ENCODE results near the gene TMEM185B. TPM values are rescaled to one million over a fixed set of nuclear protein-coding genes. Genes with fewer than 3 reads are reported as not detected.

The TMEM185B gene
- total RNA-seq, 4 donors from 2014 or later = 35.9 to 47.9 (median 44.6) TPM

DNA sequence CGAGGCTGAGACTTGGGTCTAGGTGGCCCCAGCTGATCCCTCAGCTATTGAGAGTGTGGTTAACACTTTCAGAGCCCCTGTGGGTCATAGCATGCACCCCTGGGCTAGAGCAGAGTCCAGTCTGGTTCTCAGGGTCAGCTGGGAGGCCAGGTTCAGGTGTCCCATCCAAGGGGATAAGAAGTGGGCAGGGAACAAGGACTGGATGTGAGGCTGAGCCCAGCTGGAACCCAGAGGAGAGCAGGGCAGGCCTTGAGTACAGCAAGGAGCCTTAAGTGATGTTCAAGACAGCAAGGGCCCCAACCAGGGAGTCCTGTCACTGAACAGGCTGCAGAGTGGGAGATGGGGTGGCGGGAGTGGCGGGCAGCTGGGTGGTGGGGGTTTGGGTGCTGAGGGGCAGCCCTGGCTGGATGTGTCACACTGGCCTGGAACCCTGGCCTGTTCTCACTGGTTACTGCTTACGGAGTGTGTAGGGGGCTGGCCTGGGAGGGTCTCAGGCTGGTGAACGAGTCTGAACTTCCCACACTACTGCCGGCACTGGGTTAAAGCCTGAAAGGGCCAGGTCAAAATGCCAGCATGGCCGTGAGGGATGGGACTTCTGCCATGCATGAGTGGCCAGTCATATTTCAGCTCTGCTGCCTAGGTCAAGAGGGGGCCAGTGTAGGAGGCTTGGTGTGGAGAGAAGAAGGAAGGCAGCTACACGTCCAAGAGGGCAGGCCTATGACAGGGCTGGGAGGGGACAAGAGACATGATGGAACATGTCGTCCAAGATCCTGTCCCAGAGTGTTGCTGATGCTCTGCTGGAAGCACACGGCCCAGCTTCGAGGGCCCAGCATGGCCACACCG lies 13.6 kb downstream of the TMEM185B start:
- intact Hi-C loops (cut with DNase I) = no loop called here
- 79 to 88% methylated on average over 12 of the region's 12 CpGs for WGBS, 2 donors
- TF ChIP-seq, protein P1, sequence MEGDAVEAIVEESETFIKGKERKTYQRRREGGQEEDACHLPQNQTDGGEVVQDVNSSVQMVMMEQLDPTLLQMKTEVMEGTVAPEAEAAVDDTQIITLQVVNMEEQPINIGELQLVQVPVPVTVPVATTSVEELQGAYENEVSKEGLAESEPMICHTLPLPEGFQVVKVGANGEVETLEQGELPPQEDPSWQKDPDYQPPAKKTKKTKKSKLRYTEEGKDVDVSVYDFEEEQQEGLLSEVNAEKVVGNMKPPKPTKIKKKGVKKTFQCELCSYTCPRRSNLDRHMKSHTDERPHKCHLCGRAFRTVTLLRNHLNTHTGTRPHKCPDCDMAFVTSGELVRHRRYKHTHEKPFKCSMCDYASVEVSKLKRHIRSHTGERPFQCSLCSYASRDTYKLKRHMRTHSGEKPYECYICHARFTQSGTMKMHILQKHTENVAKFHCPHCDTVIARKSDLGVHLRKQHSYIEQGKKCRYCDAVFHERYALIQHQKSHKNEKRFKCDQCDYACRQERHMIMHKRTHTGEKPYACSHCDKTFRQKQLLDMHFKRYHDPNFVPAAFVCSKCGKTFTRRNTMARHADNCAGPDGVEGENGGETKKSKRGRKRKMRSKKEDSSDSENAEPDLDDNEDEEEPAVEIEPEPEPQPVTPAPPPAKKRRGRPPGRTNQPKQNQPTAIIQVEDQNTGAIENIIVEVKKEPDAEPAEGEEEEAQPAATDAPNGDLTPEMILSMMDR (IDR thresholded peaks at IDR 0.05) = no peak
- no peak for TF ChIP-seq POLR2A (IDR thresholded peaks at IDR 0.05)
- Histone ChIP-seq H3K36me3 (no peaks in the 10 kb centered on the region), H3K9me3 (no peaks in the 10 kb centered on the region), H3K4me1 (no peaks in the 10 kb centered on the region), H3K27ac (no peak overlapping the region), H3K4me3 (replicated peaks in 1 of 3) (no peak overlapping the region), H3K27me3 (no peaks in the 10 kb centered on the region)
- no peak for DNase-seq

DNA sequence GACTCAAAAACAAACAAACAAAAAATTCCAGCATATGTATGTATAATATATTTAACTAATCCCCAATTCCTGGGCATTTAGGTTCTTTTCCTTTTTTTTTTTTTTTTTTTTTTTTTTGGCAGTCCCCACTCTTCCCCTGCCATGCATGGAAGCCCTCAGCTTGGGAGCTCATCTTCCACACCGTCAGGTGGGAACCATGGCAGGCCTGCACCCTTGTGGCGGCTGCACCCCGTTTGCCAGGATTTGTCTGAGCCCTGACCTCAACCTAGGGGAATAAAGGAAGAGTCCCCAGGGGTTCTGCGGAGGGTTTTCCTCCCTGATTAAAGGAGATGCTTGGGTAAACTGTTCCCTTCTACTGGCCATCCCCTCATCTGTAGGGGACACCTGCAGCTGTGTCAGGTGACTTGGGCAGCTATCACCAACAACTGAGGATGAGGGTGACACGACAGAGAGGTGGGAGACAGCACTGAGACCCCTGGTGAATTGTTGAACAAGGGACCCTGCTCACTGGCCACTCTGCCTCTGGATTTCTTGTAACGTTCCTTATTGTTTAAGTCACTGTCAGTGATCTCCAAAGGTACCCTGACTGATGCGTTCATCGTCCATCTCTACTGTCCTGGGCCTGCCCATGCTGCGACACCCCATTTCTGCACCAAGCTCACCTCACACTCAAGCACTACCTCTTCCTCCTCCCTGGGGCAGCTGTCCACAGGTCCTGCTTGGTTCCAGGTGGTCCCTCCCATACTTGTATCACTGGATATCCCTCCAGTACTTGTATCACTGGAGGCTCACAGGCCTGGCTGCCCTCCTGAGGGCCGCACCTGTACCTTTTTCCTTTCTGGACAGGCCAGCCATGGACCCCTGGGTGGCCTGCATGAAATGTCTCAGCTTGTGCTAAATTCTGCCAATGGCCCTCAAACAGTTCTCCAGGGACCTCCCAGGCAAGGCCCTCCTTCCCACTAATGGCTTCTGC lies 14.5 kb downstream of the TMEM185B start:
- Histone ChIP-seq H3K36me3 (no peaks in the 10 kb centered on the region), H3K4me1 (peaks cover 4 to 10% of the 10 kb centered on the region in 2 donors), H3K9me3 (no peaks in the 10 kb centered on the region), H3K27ac (no peak overlapping the region), H3K4me3 (replicated peaks in 1 of 3) (no peak overlapping the region), H3K27me3 (no peaks in the 10 kb centered on the region)
- 91 to 96% methylated on average over 9 to 10 of the region's 10 CpGs for WGBS, 2 donors
- TF ChIP-seq, protein P1 (IDR thresholded peaks at IDR 0.05) = no peak
- no peak for TF ChIP-seq POLR2A (IDR thresholded peaks at IDR 0.05)
- intact Hi-C loops (cut with DNase I) = no loop called here
- DNase-seq = no peak

DNA sequence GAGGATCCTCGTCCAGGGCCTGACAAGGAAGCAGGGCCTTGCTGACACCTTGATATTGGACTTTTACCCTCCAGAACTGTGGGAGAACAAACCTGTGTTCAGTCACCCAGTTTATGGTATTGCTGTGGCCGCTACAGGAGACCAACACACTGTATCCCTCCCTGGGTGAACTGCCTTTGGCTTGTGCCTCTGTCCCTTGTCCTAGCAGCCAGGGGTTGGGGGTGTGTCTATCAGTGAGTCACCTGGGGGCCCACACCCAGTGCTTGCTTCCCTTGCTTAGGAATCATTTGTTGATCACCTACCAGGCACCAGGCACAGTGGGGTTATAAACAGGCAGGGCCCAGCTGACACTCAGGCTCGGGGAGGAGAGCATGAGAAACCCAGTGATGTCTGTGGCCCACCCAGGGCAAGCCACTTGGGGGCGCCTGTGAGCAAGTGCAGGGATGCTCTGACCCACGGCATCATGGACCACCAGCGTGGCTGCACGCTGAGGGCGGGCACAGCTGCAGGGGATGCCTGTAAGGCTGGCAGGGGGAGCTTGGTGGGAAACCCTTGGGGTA lies 17.1 kb downstream of the TMEM185B start:
- intact Hi-C loops (cut with DNase I) = no loop called here

DNA sequence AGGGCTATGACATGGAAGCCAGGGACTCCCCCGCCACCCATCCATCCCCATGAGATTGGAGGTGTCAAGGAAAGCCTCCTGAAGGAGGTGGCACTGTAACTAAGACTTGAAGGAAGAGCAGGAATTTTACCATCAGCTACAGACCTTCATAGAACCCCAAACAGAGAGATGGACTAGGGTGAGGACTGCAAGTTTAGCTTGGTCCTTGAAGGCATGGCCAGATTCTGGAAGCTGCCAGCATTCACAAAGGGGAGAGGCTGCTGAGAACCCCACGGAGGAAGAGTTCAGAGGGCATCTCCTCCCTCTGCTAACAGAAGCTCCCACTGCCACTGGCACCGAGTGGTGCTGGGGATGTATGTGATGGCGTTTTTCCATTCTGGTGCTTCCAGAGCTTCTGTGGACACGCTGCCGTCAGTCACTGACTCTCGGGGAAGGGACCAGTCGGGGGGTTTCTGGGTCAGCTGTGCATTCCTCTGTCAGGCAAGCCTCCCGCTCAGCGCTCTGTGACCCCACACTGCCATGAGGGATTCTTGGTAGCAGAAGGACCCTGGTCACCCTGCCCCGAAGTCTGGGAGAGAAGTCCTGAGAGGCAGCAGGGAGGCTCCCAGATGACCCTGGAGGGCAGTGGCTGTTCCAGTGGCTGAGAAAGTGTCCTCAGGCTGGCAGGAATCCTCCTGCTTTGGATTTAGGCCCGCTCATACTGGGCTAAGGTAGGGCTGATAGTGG lies 18.1 kb downstream of the TMEM185B start:
- 93 to 100% methylated on average over 3 to 5 of the region's 12 CpGs for WGBS, 2 donors
- intact Hi-C loops (cut with DNase I) = no loop called here

More for the DNA sequence above, 17.1 kb downstream of the TMEM185B start:
- no peak overlapping the region for H3K27ac ChIP-seq
- H3K27me3 ChIP-seq = no peaks in the 10 kb centered on the region
- no peak for TF ChIP-seq POLR2A (IDR thresholded peaks at IDR 0.05)
- TF ChIP-seq, protein P1 (IDR thresholded peaks at IDR 0.05) = peak in 1 of 6 experiments; percentile 32
- no peaks in the 10 kb centered on the region for H3K9me3 ChIP-seq
- no peaks in the 10 kb centered on the region for H3K36me3 ChIP-seq
- WGBS, 2 donors = 77 to 88% methylated on average over 6 of the region's 8 CpGs
- no peak for DNase-seq
- peaks cover 13 to 19% of the 10 kb centered on the region in 2 donors for H3K4me1 ChIP-seq
- no peak overlapping the region for H3K4me3 ChIP-seq (replicated peaks in 1 of 3)

More for the DNA sequence above, 18.1 kb downstream of the TMEM185B start:
- Histone ChIP-seq H3K27ac (no peak overlapping the region), H3K4me1 (peaks cover 13 to 19% of the 10 kb centered on the region in 2 donors), H3K27me3 (no peaks in the 10 kb centered on the region), H3K9me3 (no peaks in the 10 kb centered on the region), H3K4me3 (replicated peaks in 1 of 3) (no peak overlapping the region), H3K36me3 (no peaks in the 10 kb centered on the region)
- DNase-seq = no peak
- TF ChIP-seq POLR2A (IDR thresholded peaks at IDR 0.05) = no peak
- TF ChIP-seq, protein P1 (IDR thresholded peaks at IDR 0.05) = no peak

Data from thyroid gland (tissue), 4 donors.